ENCODE results near the gene NCBP2.
"Not testable (repeated sequence)": the region's sequence is repeated elsewhere in the genome, so short reads cannot be mapped to it uniquely, and the experiment has no call there.

NCBP2 gene

GRCh38 chr3:196968233-196969133 is 26.2 kb upstream of the NCBP2 start, which contains the start of gene PIGZ:
TSS of gene PIGZ (minus strand) at chr3:196968833. CDS start at chr3:196952031, 16,802 bp downstream.
- DNase-seq (ENCODE audit: low read depth in 3 of 3): peak in 1 of 3 experiments; percentile 41

- DNase-seq (ENCODE audit: low read depth in 3 of 3): no peak
These were observed 25.3 kb upstream of the NCBP2 start for GRCh38 chr3:196967412-196968232.

GRCh38 chr3:196966526-196967401 is 24.4 kb upstream of the NCBP2 start:
- DNase-seq (ENCODE audit: low read depth in 3 of 3): no peak

GRCh38 chr3:196965804-196966173 is 23.5 kb upstream of the NCBP2 start:
- DNase-seq (ENCODE audit: low read depth in 3 of 3): no peak

- no peak for DNase-seq (ENCODE audit: low read depth in 3 of 3)
These were observed 22.9 kb upstream of the NCBP2 start for GRCh38 chr3:196965112-196965803.

GRCh38 chr3:196963631-196963953 is 21.3 kb upstream of the NCBP2 start:
- DNase-seq (ENCODE audit: low read depth in 3 of 3): no peak

GRCh38 chr3:196962930-196963630 is 20.8 kb upstream of the NCBP2 start:
- no peak for DNase-seq (ENCODE audit: low read depth in 3 of 3)

- no peak for DNase-seq (ENCODE audit: low read depth in 3 of 3)
These were observed 20.0 kb upstream of the NCBP2 start for GRCh38 chr3:196962108-196962929.

GRCh38 chr3:196954832-196955231 is 12.5 kb upstream of the NCBP2 start:
- DNase-seq (ENCODE audit: low read depth in 3 of 3): no peak

- no peak for DNase-seq (ENCODE audit: low read depth in 3 of 3)
These were observed 9.0 kb upstream of the NCBP2 start for GRCh38 chr3:196951371-196951770.

GRCh38 chr3:196949750-196950149 is 7.4 kb upstream of the NCBP2 start:
- DNase-seq (ENCODE audit: low read depth in 3 of 3): no peak

GRCh38 chr3:196949285-196949619 is 6.9 kb upstream of the NCBP2 start:
- DNase-seq (ENCODE audit: low read depth in 3 of 3): no peak

GRCh38 chr3:196948442-196949284 is 6.3 kb upstream of the NCBP2 start:
- no peak for DNase-seq (ENCODE audit: low read depth in 3 of 3)

GRCh38 chr3:196947860-196948441 is 5.6 kb upstream of the NCBP2 start:
- DNase-seq (ENCODE audit: low read depth in 3 of 3): no peak

GRCh38 chr3:196947136-196947859 is 5.0 kb upstream of the NCBP2 start:
- no peak for DNase-seq (ENCODE audit: low read depth in 3 of 3)

GRCh38 chr3:196944037-196944790 is 1.9 kb upstream of the NCBP2 start:
- DNase-seq (ENCODE audit: low read depth in 3 of 3): not testable (repeated sequence)

GRCh38 chr3:196942915-196943277 is 568 bp upstream of the NCBP2 start:
- peak in 1 of 3 experiments; percentile 2 for DNase-seq (ENCODE audit: low read depth in 3 of 3)
